Breast epithelium (tissue), 3 donors: ENCODE measurements around the gene ZNF667.

ENCODE experiments used
- CTCF ChIP-seq, 3 donors: fragments of 450-650 bp; IDR thresholded peaks; one replicate each; pipeline ENCODE4 v1.5.1; 2016 to 2017; ENCODE audit warnings: antibody characterized with exemption in 3 of 3, mild to moderate bottlenecking in 3 of 3, moderate library complexity in 3 of 3
- POLR2A ChIP-seq: fragments of 450-650 bp; IDR thresholded peaks from one replicate; pipeline ENCODE4 v1.6.1; 2016; ENCODE audit warnings: antibody characterized with exemption, mild to moderate bottlenecking, moderate library complexity
- POLR2AphosphoS5 ChIP-seq, 3 donors: sonication (generic); formaldehyde crosslinking; IDR thresholded peaks; one replicate each; pipeline ENCODE4 v1.6.1; 2017; ENCODE audit warnings: antibody characterized with exemption in 3 of 3

- no peak for TF ChIP-seq CTCF (IDR thresholded peaks at IDR 0.05)
- no peak for TF ChIP-seq POLR2A
- no peak for TF ChIP-seq POLR2AphosphoS5 (IDR thresholded peaks at IDR 0.05)
These were observed 73.9 kb downstream of the ZNF667 start for GRCh38 chr19:56403261-56403660.
